K562 (cell line): ENCODE data around the gene TXNRD2. TPM values are rescaled to one million over a fixed set of nuclear protein-coding genes. Genes with fewer than 3 reads are reported as not detected.

Source experiments
- FOXK2 ChIP-seq, 2 experiments: fragments of 450-650 bp; IDR thresholded peaks in 1 of 2; conservative IDR thresholded peaks in 1 of 2; 2 replicates each; pipeline ENCODE4 v1.6.1; 2016; ENCODE audit warnings: low read depth in 2 of 2, mild to moderate bottlenecking in 1 of 2
- GTF2A2 ChIP-seq: IDR thresholded peaks from 2 replicates; pipeline ENCODE4 v1.6.1; 2016; ENCODE audit warnings: mild to moderate bottlenecking, missing genetic modification characterization, missing compliant biosample characterization
- TBL1XR1 ChIP-seq, 2 experiments: IDR thresholded peaks; 2 replicates each; pipeline ENCODE4 v1.6.1; 2012; ENCODE audit warnings: improper control_type of control experiment in 2 of 2, low read length in 2 of 2, mild to moderate bottlenecking in 1 of 2
- TCFL5 ChIP-seq: fragments of 250-450 bp; sonication (Bioruptor Pico); conservative IDR thresholded peaks from 2 replicates; pipeline ENCODE4 v1.6.1; 2021; ENCODE audit warnings: mild to moderate bottlenecking, moderate library complexity, matching md5 sums
- TRIM24 ChIP-seq, 2 experiments: fragments of 450-650 bp; IDR thresholded peaks; 2 replicates each; pipeline ENCODE4 v1.6.1; 2016
- U2AF2 ChIP-seq: fragments of 200-400 bp; formaldehyde crosslinking; optimal IDR thresholded peaks from 2 replicates; pipeline ENCODE3; 2017; ENCODE audit warnings: low read depth, mild to moderate bottlenecking, low read length
- ZC3H11A ChIP-seq: IDR thresholded peaks from 2 replicates; pipeline ENCODE4 v1.6.1; 2012; ENCODE audit warnings: low read depth, low read length, improper control_type of control experiment
- polyA plus RNA-seq, 8 experiments: library from polyadenylated mRNA; depleted of rRNA in 4 of 8; stranded (reverse) in 5 of 8; unstranded in 3 of 8; fragments of >200 nt; fragmentation: Nextera tagmentation in 2 of 8; fragmentation: Illumina TruSeq in 1 of 8; extraction: Ambion mirVana in 2 of 8; extraction: Trizol in 1 of 8; gene quantifications; 2 replicates each; pipeline versions ENCODE4 v1.2.1 to v1.2.3, GENCODE V29; 2011 to 2014; ENCODE audit warnings: inconsistent platforms in 1 of 8, missing spikeins in 1 of 8
- total RNA-seq, 7 experiments: library from RNA; depleted of rRNA in 6 of 7; stranded (reverse); fragments of >200 nt in 6 of 7; fragmentation: Illumina TruSeq in 2 of 7; extraction: Trizol in 2 of 7; gene quantifications; 2 replicates each; pipeline versions ENCODE4 v1.2.1 to v1.2.3, GENCODE V29; 2011 to 2021; ENCODE audit warnings: low replicate concordance in 1 of 7
- TF ChIP-seq, protein P1 (sequence below): sonication (generic); formaldehyde crosslinking; IDR thresholded peaks from 2 replicates; pipeline ENCODE4 v1.8.0; 2022; ENCODE audit warnings: missing genetic modification reagents, mild to moderate bottlenecking, moderate library complexity, borderline replicate concordance
- TF ChIP-seq, protein P2 (sequence below), 2 experiments: IDR thresholded peaks; 2 replicates each; pipeline ENCODE4 v1.6.1; 2012; ENCODE audit warnings: improper control_type of control experiment in 2 of 2, low read depth in 2 of 2, low read length in 2 of 2, borderline replicate concordance in 1 of 2
- TF ChIP-seq, protein P3 (sequence below): fragments of 450-650 bp; IDR thresholded peaks from 2 replicates; pipeline ENCODE4 v1.7.1; 2018; ENCODE audit warnings: mild to moderate bottlenecking, low read depth; ENCODE audit not compliant: partially characterized antibody
- TF ChIP-seq, protein P4 (sequence below): sonication (generic); formaldehyde crosslinking; IDR thresholded peaks from 2 replicates; pipeline ENCODE4 v1.8.1; 2023; ENCODE audit warnings: mild to moderate bottlenecking, missing genetic modification reagents, moderate library complexity
- TF ChIP-seq, protein P5 (sequence below): fragments of 250-450 bp; sonication (Bioruptor Pico); IDR thresholded peaks from 2 replicates; pipeline ENCODE4 v1.5.0; 2021; ENCODE audit warnings: mild to moderate bottlenecking, borderline replicate concordance

Gene TXNRD2
- total and polyA plus RNA-seq, 9 of the 15 experiments (the other 6 are each of a cell fraction or from before 2014, with no cell fraction given), result 3.3 to 80.2 (median 49.4) TPM

GRCh38 chr22:19941365-19942082, at the start of gene TXNRD2, which contains the start of gene COMT (continued):
- TF ChIP-seq FOXK2 (conservative IDR thresholded peaks at IDR 0.05 in 1 of 2, IDR thresholded peaks at IDR 0.05 in 1 of 2; ENCODE audit: low read depth in 2 of 2) (no peak), U2AF2 (no peak), GTF2A2 (tag) (peak; percentile 93), TCFL5 (peak; percentile 70; the same call in 1 of the 2 replicates), ZC3H11A (peak; percentile 85; the same call in 1 of the 2 replicates), TBL1XR1 (IDR thresholded peaks at IDR 0.05; ENCODE audit: low read length in 2 of 2) (peak in 1 of 2 experiments; percentile 68; a peak in 2 of 4 replicates), TRIM24 (IDR thresholded peaks at IDR 0.05) (no peak)
- TF ChIP-seq, protein P1, sequence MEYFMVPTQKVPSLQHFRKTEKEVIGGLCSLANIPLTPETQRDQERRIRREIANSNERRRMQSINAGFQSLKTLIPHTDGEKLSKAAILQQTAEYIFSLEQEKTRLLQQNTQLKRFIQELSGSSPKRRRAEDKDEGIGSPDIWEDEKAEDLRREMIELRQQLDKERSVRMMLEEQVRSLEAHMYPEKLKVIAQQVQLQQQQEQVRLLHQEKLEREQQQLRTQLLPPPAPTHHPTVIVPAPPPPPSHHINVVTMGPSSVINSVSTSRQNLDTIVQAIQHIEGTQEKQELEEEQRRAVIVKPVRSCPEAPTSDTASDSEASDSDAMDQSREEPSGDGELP (CRISPR knock-in tag), result no peak
- TF ChIP-seq, protein P2, sequence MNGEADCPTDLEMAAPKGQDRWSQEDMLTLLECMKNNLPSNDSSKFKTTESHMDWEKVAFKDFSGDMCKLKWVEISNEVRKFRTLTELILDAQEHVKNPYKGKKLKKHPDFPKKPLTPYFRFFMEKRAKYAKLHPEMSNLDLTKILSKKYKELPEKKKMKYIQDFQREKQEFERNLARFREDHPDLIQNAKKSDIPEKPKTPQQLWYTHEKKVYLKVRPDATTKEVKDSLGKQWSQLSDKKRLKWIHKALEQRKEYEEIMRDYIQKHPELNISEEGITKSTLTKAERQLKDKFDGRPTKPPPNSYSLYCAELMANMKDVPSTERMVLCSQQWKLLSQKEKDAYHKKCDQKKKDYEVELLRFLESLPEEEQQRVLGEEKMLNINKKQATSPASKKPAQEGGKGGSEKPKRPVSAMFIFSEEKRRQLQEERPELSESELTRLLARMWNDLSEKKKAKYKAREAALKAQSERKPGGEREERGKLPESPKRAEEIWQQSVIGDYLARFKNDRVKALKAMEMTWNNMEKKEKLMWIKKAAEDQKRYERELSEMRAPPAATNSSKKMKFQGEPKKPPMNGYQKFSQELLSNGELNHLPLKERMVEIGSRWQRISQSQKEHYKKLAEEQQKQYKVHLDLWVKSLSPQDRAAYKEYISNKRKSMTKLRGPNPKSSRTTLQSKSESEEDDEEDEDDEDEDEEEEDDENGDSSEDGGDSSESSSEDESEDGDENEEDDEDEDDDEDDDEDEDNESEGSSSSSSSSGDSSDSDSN (IDR thresholded peaks at IDR 0.05; ENCODE audit: borderline replicate concordance in 1 of 2, low read depth in 2 of 2, low read length in 2 of 2), result no peak
- TF ChIP-seq, protein P3, sequence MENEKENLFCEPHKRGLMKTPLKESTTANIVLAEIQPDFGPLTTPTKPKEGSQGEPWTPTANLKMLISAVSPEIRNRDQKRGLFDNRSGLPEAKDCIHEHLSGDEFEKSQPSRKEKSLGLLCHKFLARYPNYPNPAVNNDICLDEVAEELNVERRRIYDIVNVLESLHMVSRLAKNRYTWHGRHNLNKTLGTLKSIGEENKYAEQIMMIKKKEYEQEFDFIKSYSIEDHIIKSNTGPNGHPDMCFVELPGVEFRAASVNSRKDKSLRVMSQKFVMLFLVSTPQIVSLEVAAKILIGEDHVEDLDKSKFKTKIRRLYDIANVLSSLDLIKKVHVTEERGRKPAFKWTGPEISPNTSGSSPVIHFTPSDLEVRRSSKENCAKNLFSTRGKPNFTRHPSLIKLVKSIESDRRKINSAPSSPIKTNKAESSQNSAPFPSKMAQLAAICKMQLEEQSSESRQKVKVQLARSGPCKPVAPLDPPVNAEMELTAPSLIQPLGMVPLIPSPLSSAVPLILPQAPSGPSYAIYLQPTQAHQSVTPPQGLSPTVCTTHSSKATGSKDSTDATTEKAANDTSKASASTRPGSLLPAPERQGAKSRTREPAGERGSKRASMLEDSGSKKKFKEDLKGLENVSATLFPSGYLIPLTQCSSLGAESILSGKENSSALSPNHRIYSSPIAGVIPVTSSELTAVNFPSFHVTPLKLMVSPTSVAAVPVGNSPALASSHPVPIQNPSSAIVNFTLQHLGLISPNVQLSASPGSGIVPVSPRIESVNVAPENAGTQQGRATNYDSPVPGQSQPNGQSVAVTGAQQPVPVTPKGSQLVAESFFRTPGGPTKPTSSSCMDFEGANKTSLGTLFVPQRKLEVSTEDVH, result no peak
- TF ChIP-seq, protein P4, sequence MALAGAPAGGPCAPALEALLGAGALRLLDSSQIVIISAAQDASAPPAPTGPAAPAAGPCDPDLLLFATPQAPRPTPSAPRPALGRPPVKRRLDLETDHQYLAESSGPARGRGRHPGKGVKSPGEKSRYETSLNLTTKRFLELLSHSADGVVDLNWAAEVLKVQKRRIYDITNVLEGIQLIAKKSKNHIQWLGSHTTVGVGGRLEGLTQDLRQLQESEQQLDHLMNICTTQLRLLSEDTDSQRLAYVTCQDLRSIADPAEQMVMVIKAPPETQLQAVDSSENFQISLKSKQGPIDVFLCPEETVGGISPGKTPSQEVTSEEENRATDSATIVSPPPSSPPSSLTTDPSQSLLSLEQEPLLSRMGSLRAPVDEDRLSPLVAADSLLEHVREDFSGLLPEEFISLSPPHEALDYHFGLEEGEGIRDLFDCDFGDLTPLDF (CRISPR knock-in tag), result peak; percentile 86
- TF ChIP-seq, protein P5, sequence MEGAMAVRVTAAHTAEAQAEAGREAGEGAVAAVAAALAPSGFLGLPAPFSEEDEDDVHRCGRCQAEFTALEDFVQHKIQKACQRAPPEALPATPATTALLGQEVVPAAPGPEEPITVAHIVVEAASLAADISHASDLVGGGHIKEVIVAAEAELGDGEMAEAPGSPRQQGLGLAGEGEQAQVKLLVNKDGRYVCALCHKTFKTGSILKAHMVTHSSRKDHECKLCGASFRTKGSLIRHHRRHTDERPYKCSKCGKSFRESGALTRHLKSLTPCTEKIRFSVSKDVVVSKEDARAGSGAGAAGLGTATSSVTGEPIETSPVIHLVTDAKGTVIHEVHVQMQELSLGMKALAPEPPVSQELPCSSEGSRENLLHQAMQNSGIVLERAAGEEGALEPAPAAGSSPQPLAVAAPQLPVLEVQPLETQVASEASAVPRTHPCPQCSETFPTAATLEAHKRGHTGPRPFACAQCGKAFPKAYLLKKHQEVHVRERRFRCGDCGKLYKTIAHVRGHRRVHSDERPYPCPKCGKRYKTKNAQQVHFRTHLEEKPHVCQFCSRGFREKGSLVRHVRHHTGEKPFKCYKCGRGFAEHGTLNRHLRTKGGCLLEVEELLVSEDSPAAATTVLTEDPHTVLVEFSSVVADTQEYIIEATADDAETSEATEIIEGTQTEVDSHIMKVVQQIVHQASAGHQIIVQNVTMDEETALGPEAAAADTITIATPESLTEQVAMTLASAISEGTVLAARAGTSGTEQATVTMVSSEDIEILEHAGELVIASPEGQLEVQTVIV (CRISPR knock-in tag), result peak; percentile 74
